ENCODE results near the gene TGM2.

GRCh38 chr20:38164624-38165088, 414 bp downstream of the TGM2 start:
- TF ChIP-seq, protein P1, sequence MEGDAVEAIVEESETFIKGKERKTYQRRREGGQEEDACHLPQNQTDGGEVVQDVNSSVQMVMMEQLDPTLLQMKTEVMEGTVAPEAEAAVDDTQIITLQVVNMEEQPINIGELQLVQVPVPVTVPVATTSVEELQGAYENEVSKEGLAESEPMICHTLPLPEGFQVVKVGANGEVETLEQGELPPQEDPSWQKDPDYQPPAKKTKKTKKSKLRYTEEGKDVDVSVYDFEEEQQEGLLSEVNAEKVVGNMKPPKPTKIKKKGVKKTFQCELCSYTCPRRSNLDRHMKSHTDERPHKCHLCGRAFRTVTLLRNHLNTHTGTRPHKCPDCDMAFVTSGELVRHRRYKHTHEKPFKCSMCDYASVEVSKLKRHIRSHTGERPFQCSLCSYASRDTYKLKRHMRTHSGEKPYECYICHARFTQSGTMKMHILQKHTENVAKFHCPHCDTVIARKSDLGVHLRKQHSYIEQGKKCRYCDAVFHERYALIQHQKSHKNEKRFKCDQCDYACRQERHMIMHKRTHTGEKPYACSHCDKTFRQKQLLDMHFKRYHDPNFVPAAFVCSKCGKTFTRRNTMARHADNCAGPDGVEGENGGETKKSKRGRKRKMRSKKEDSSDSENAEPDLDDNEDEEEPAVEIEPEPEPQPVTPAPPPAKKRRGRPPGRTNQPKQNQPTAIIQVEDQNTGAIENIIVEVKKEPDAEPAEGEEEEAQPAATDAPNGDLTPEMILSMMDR (IDR thresholded peaks at IDR 0.05): no peak
- TF ChIP-seq POLR2A (IDR thresholded peaks at IDR 0.05): no peak
